Measurements from ENCODE around the gene ARID1A. TPM values are rescaled to one million over a fixed set of nuclear protein-coding genes. Genes with fewer than 3 reads are reported as not detected.

The ARID1A gene
- total RNA-seq, 1 experiment from 2014 or later, result 16.5 TPM

DNA sequence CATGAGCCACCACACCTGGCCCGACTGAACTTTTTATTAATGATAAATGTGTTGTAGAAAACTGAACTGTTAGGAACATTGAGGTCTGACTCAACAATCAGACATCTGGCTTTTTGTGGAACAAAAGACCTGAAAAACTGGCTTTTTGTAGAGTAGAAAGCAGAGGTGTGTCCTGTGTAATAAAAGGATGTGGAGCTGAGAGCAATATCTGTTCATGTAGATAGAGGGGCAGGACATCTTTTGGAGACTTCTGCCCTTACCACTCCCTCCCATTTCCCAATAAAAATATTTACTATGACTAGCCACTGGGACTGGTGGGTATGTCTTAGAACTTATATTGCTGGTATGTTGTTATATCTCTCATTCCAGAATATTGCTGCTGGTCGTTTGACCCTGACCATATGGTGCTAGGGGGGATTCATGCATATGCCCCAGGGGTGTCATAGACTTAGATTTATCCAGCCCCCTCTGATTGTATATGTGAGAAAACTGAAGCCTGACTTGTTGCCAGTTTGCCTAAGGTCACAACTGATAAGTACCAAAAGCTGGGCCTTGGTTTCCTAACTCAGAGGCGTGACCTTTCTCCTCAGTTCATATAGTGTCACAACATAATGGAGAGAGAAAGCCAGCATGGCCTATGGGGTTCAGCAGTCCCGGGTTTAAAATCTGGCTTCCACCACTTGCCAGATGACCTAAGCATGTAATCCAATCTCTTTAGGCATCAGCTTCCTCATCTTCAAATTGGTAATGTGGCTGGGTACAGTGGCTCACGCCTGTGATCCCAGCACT, 58.5 kb downstream of the ARID1A start:
- DNase-seq (ENCODE audit: extremely low read depth, low read depth), result no peak

DNA sequence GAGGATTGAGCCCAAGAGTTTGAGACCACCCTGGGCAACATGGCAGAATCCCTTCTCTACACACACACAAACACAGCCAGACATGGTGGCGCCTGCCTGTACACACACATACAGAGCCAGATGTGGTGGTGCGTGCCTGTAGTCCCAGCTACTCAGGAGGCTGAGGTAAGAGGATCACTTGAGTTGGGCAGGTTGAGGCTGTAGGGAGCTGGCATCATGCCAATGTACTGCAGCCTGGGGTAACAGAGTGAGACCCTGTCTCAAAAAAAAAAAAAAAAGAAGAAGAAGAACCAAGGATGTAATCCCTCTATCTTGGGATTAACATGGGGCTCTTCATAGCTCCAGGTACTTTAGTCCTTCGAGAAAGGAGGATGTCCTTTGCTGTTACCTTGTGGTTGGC, 62.5 kb downstream of the ARID1A start:
- no peak for DNase-seq (ENCODE audit: extremely low read depth, low read depth)

DNA sequence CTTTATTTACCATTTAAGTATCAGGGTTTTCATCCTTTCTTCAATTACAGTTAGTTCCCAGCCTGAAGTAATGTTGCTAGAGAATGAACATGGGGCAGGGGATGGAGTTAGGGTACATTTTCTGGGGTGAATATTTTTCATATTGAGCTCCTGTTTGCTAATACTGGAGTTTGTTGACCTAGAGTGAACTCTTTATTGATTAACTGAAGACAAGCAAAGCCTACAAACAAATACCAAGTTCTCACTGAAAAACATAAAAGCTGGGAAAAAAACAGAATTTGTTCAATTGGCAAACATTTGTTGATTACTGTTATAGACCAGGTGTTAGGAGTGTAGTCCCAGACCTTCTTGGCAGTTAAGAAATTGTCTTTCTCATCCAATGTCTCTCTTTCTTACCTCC, 63.7 kb downstream of the ARID1A start:
- DNase-seq (ENCODE audit: extremely low read depth, low read depth), result no peak

GRCh38 chr1:26761217-26761616, 65.4 kb downstream of the ARID1A start:
- DNase-seq (ENCODE audit: extremely low read depth, low read depth), result no peak

- DNase-seq (ENCODE audit: extremely low read depth, low read depth), result no peak
These were observed 71.9 kb downstream of the ARID1A start for GRCh38 chr1:26767714-26768113.

DNA sequence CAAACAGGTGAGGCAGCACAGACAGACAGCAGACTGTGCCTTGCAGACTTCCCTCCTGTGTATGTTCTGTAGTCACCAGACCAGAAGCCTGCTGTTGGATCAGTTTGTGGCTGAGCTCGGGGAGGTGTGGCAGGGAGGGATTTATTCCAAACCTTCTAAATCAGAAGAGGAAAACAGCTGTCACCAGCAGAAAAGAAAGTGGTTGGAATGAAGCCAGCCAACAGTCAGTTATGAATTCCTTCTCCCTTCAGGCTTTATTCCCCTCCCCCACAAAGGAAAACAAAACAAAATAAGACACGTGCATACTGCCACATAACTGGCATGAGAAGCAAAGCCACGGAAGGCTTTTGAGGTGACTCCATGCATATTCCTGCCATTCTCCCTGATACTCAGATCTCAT, 72.9 kb downstream of the ARID1A start:
- DNase-seq (ENCODE audit: extremely low read depth, low read depth), result no peak

DNA sequence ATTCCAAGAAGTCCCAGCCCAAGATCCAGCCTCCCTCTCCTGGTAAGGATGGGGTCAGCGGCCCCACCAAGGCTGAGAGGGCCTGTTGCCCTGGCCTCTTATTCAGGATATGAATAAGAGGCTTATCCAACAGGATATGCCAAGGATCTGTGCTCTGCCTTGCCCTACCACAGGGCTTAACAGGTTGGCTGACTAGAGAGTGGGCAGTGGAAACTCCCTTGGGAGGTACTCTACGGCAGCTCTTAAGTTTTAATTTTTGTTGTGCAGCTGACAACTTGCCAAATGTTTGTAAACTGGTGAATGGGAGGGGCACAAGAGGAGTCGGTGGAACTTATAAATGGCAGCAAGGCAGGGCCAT, 75.4 kb downstream of the ARID1A start:
- no peak for DNase-seq (ENCODE audit: extremely low read depth, low read depth)

- no peak for DNase-seq (ENCODE audit: extremely low read depth, low read depth)
These were observed 76.0 kb downstream of the ARID1A start for GRCh38 chr1:26771643-26772321.

DNA sequence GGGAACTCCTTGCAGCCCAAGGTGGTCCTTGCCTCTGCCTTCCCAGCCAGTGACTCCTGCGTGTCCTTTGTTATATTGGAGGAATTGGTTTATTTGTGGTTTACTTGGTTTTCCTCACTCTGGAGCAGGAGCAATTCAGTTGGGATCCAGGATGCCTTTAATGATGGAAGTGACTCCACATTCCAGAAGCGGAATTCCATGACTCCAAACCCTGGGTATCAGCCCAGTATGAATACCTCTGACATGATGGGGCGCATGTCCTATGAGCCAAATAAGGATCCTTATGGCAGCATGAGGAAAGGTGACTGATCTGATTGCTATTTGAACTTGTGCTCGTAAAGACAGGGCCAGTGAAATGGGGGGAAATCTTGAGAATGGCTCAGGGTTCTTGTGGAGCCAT, 76.9 kb downstream of the ARID1A start:
- DNase-seq (ENCODE audit: extremely low read depth, low read depth), result no peak

DNA sequence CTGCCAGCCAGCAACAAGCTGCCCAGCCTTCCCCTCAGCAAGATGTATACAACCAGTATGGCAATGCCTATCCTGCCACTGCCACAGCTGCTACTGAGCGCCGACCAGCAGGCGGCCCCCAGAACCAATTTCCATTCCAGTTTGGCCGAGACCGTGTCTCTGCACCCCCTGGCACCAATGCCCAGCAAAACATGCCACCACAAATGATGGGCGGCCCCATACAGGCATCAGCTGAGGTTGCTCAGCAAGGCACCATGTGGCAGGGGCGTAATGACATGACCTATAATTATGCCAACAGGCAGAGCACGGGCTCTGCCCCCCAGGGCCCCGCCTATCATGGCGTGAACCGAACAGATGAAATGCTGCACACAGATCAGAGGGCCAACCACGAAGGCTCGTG, 78.6 kb downstream of the ARID1A start:
- DNase-seq (ENCODE audit: extremely low read depth, low read depth), result no peak

- DNase-seq (ENCODE audit: extremely low read depth, low read depth), result no peak
These were observed 79.9 kb downstream of the ARID1A start for GRCh38 chr1:26775666-26776065.

- no peak for DNase-seq (ENCODE audit: extremely low read depth, low read depth)
These were observed 83.4 kb downstream of the ARID1A start for GRCh38 chr1:26779098-26779668.

- no peak for DNase-seq (ENCODE audit: extremely low read depth, low read depth)
These were observed 84.6 kb downstream of the ARID1A start for GRCh38 chr1:26780344-26780957.

DNA sequence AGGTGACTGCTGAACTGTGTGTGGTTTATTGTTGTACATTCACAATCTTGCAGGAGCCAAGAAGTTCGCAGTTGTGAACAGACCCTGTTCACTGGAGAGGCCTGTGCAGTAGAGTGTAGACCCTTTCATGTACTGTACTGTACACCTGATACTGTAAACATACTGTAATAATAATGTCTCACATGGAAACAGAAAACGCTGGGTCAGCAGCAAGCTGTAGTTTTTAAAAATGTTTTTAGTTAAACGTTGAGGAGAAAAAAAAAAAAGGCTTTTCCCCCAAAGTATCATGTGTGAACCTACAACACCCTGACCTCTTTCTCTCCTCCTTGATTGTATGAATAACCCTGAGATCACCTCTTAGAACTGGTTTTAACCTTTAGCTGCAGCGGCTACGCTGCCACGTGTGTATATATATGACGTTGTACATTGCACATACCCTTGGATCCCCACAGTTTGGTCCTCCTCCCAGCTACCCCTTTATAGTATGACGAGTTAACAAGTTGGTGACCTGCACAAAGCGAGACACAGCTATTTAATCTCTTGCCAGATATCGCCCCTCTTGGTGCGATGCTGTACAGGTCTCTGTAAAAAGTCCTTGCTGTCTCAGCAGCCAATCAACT, 85.5 kb downstream of the ARID1A start:
- no peak for DNase-seq (ENCODE audit: extremely low read depth, low read depth)

- no peak for DNase-seq (ENCODE audit: extremely low read depth, low read depth)
These were observed 86.9 kb downstream of the ARID1A start for GRCh38 chr1:26782521-26783212.

DNA sequence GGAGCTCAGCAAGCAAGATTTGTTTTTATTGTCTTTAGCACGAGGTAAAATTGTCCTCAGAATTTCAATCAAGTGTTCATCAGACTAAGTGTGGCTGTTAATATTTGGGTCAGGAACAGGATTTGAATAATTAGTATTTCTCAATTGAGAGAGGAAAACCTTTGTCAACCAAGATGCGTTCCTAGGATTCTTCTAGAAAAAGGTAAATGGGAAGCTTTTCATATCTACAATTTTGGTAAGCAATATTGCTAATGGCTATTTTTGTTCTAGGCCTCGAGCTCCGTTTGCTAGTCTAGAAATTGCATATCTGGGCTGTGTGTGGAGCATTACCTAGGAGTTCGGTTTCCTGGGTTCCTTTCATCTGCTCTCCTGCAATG, 87.8 kb downstream of the ARID1A start:
- DNase-seq (ENCODE audit: extremely low read depth, low read depth), result no peak

- DNase-seq (ENCODE audit: extremely low read depth, low read depth), result no peak
These were observed 88.4 kb downstream of the ARID1A start for GRCh38 chr1:26784023-26784871.

- DNase-seq (ENCODE audit: extremely low read depth, low read depth), result no peak
These were observed 89.1 kb downstream of the ARID1A start for GRCh38 chr1:26784886-26785285.

GRCh38 chr1:26785611-26786436, 90.0 kb downstream of the ARID1A start:
- no peak for DNase-seq (ENCODE audit: extremely low read depth, low read depth)
